Activated naive CD8-positive, alpha-beta T cell (primary cell): Measurements from ENCODE around the gene EFCAB10.
"Not testable (repeated sequence)": the region's sequence is repeated elsewhere in the genome, so short reads cannot be mapped to it uniquely, and the experiment has no call there.

ENCODE experiments used
- H3K27ac Mint-ChIP-seq: one replicate; pipeline ENCODE4 v1.8.0; 2021; ENCODE audit warnings: mixed read lengths
- H3K27me3 Mint-ChIP-seq: one replicate; pipeline ENCODE4 v1.8.0; 2021; ENCODE audit warnings: mixed read lengths
- H3K36me3 Mint-ChIP-seq: one replicate; pipeline ENCODE4 v1.8.0; 2021; ENCODE audit warnings: mixed read lengths
- H3K4me1 Mint-ChIP-seq: one replicate; pipeline ENCODE4 v1.8.0; 2021; ENCODE audit warnings: low read depth, mixed read lengths
- H3K4me3 Mint-ChIP-seq: one replicate; pipeline ENCODE4 v1.8.0; 2021; ENCODE audit warnings: mild to moderate bottlenecking, mixed read lengths
- H3K9me3 Mint-ChIP-seq: one replicate; pipeline ENCODE4 v1.8.0; 2021; ENCODE audit warnings: low read depth, mixed read lengths

The EFCAB10 gene

DNA sequence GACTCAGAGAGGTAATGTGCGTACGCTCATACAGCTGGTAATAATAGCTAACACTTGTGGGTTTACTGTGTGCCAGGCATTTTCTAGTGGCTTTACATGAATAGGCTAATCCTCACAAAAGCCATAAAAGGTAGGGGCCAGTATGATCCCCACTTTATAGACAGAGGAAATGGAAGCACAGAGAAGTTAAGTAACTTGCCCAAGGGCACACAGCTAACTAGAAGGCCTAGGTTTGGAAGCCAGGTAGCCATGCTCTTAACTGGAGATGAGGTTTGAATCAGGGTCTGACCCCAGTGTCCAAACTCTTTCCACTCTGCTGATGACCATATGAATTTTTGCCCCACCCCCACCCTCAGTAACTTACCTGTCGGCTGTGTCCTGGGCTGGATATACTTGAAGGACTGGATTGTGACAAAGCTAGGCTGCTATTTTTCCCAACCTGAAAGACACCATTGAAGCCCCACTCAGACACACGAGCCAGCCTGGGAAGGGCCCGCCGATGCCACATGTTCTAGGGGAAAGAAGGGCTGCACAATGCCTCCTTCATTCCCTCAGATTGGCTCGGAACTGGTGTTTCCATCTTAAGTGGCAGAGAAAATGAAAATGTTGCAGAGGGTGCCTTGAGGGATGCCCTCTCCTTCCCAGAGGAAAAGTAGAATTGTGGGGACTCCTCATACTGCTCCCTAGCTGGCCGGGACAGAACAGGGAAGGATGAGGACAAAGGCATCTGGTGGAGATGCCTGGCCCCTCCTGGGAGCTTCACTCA lies 29.1 kb upstream of the EFCAB10 start:
- H3K4me1 Mint-ChIP-seq = no peaks in the 10 kb centered on the region
- H3K9me3 Mint-ChIP-seq = no peaks in the 10 kb centered on the region
- no peak overlapping the region for H3K4me3 Mint-ChIP-seq
- no peak overlapping the region for H3K27ac Mint-ChIP-seq
- no peaks in the 10 kb centered on the region for H3K27me3 Mint-ChIP-seq
- H3K36me3 Mint-ChIP-seq = peaks cover 4% of the 10 kb centered on the region

GRCh38 chr7:105602325-105603305 lies 21.3 kb upstream of the EFCAB10 start:
- Mint-ChIP-seq H3K27ac (no peak overlapping the region), H3K36me3 (no peaks in the 10 kb centered on the region), H3K4me3 (no peak overlapping the region), H3K27me3 (peaks cover 9% of the 10 kb centered on the region), H3K9me3 (no peaks in the 10 kb centered on the region), H3K4me1 (no peaks in the 10 kb centered on the region)

- Mint-ChIP-seq H3K4me3 (no peak overlapping the region), H3K27me3 (peaks cover 11% of the 10 kb centered on the region), H3K9me3 (no peaks in the 10 kb centered on the region), H3K4me1 (no peaks in the 10 kb centered on the region), H3K36me3 (no peaks in the 10 kb centered on the region), H3K27ac (no peak overlapping the region)
Measured at GRCh38 chr7:105600720-105601550, 19.6 kb upstream of the EFCAB10 start.

DNA sequence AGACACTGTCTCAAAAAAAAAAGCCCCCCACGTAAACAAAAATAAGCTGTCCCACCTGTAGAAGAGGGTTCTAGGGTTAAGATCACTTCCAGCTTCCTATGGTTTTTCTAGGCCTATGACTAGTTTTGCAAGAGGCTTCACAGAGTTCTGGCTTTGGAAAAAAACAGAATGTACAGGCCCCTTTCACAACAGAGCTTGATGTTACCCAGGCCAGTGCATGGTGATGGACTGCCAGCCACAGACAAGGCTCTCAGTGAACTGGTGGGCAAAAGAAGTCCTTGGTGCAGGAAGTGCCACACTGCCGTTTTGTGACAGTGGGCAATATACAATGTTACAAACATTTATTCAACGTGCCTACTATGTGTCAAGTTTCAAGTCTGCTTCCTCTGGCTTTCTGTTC lies 18.3 kb upstream of the EFCAB10 start:
- H3K36me3 Mint-ChIP-seq = no peaks in the 10 kb centered on the region
- H3K4me1 Mint-ChIP-seq = no peaks in the 10 kb centered on the region
- H3K4me3 Mint-ChIP-seq = no peak overlapping the region
- no peaks in the 10 kb centered on the region for H3K9me3 Mint-ChIP-seq
- no peak overlapping the region for H3K27ac Mint-ChIP-seq
- peaks cover 11% of the 10 kb centered on the region for H3K27me3 Mint-ChIP-seq

DNA sequence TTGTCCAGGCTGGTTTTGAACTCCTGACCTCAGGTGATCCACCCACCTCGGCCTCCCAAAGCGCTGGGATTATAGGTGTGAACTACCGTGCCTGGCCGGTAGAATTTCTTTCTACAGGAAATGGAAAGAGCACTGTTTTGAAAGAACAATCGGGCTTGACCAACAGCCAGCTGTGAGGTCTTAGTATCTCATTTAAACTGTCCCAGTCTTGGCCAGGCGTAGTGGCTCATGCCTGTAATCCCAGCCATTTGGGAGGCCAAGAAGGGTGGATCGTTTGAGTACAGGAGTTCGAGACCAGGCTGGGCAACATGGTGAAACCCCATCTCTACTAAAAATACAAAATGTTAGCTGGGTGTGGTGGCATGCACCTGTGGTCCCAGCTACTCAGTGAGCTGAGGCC lies 17.8 kb upstream of the EFCAB10 start:
- not testable (repeated sequence) for H3K4me3 Mint-ChIP-seq, H3K9me3 Mint-ChIP-seq, H3K27ac Mint-ChIP-seq, H3K36me3 Mint-ChIP-seq, H3K4me1 Mint-ChIP-seq
- H3K27me3 Mint-ChIP-seq = peaks cover 11% of the 10 kb centered on the region

DNA sequence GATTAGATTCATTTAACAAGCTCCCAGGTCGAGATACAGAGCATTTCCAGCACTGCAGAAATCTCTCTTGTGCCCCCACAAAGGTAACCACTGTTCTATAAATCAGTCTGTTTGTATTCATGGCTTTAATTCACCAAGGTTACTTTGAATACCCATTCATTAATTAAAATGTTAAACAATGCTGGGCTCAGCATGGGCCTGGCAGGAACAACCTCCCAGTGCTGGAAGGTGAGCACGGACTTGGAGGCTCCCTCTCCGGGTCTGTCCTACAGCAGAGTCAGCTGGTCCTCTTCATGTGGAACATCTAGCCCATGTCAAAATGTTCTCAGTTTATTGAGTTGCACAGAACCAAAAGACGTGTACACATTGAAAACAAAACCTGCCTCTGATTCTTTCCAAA lies 15.6 kb upstream of the EFCAB10 start:
- Mint-ChIP-seq H3K36me3 (no peaks in the 10 kb centered on the region), H3K4me1 (no peaks in the 10 kb centered on the region), H3K4me3 (no peak overlapping the region), H3K9me3 (no peaks in the 10 kb centered on the region), H3K27me3 (peaks cover 11% of the 10 kb centered on the region), H3K27ac (no peak overlapping the region)

- no peak overlapping the region for H3K27ac Mint-ChIP-seq
- no peaks in the 10 kb centered on the region for H3K9me3 Mint-ChIP-seq
- H3K36me3 Mint-ChIP-seq = no peaks in the 10 kb centered on the region
- peaks cover 4% of the 10 kb centered on the region for H3K27me3 Mint-ChIP-seq
- H3K4me1 Mint-ChIP-seq = peaks cover 3% of the 10 kb centered on the region
- no peak overlapping the region for H3K4me3 Mint-ChIP-seq
Measured at GRCh38 chr7:105594034-105594433, 12.7 kb upstream of the EFCAB10 start.

GRCh38 chr7:105591522-105591921 lies 10.2 kb upstream of the EFCAB10 start:
- no peak overlapping the region for H3K4me3 Mint-ChIP-seq
- no peak overlapping the region for H3K27ac Mint-ChIP-seq
- H3K27me3 Mint-ChIP-seq = no peaks in the 10 kb centered on the region
- no peaks in the 10 kb centered on the region for H3K9me3 Mint-ChIP-seq
- H3K4me1 Mint-ChIP-seq = peaks cover 7% of the 10 kb centered on the region
- no peaks in the 10 kb centered on the region for H3K36me3 Mint-ChIP-seq

DNA sequence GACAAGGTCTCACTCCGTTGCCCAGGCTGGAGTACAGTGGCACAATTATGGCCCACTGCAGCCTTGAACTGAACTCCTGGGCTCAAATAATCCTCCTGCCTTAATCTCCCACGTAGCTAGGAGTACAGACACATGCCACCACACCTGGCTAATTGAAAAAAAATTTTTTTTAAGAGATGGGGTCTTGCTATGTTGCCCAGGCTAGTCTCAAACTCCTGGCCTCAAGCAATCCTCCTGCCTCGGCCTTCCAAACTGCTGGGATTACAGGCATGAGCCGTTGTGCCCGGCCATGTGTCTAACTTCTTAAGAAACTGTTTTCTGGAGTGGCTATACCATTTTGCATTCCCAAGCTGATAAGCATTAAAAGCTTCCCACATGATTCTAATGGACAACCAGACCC lies 9.5 kb upstream of the EFCAB10 start:
- peaks cover 7% of the 10 kb centered on the region for H3K4me1 Mint-ChIP-seq
- H3K27me3 Mint-ChIP-seq = no peaks in the 10 kb centered on the region
- no peaks in the 10 kb centered on the region for H3K9me3 Mint-ChIP-seq
- no peak overlapping the region for H3K4me3 Mint-ChIP-seq
- no peak overlapping the region for H3K27ac Mint-ChIP-seq
- no peaks in the 10 kb centered on the region for H3K36me3 Mint-ChIP-seq

- Mint-ChIP-seq H3K4me1 (peaks cover 7% of the 10 kb centered on the region), H3K27ac (no peak overlapping the region), H3K4me3 (no peak overlapping the region), H3K27me3 (no peaks in the 10 kb centered on the region), H3K9me3 (no peaks in the 10 kb centered on the region), H3K36me3 (no peaks in the 10 kb centered on the region)
Measured at GRCh38 chr7:105589356-105590077, 8.2 kb upstream of the EFCAB10 start.

- Mint-ChIP-seq H3K9me3 (no peaks in the 10 kb centered on the region), H3K4me3 (no peak overlapping the region), H3K27me3 (no peaks in the 10 kb centered on the region), H3K36me3 (no peaks in the 10 kb centered on the region), H3K4me1 (peaks cover 7% of the 10 kb centered on the region), H3K27ac (no peak overlapping the region)
Measured at GRCh38 chr7:105587909-105588635, 6.8 kb upstream of the EFCAB10 start.

DNA sequence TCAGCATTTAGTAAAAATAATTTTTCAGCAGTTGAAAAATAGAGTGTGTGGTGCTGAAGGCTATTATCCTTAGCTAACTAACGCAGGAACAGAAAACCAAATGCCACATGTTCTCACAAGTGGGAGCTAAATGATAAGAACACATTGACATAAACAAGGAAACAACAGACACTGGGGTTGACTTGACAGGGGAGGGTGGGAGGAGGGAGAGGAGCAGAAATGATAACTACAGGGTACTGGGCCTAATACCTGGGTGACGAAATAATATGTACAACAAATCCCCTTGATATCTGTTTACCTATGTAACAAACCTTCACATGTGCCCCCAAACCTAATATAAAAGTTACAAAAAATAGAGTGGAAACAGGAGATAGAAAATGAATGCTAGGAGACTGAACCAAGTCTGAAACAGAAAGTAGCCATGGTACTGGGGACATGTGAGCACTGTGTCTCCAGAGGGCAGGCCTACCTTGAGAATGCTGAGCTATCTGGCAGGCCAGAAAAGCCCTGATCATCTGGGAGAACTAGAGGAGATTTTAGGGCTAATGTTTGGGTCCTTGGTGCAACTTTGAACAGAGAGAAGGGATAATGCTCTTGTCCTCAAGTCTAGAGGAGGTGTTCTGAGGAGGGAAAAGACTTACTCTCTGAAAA lies 4.7 kb upstream of the EFCAB10 start:
- no peaks in the 10 kb centered on the region for H3K9me3 Mint-ChIP-seq
- H3K27me3 Mint-ChIP-seq = peaks cover 2% of the 10 kb centered on the region
- H3K4me3 Mint-ChIP-seq = no peak overlapping the region
- no peak overlapping the region for H3K27ac Mint-ChIP-seq
- peaks cover 3% of the 10 kb centered on the region for H3K36me3 Mint-ChIP-seq
- peaks cover 7% of the 10 kb centered on the region for H3K4me1 Mint-ChIP-seq

- Mint-ChIP-seq H3K4me3 (no peak overlapping the region), H3K9me3 (no peaks in the 10 kb centered on the region), H3K27me3 (peaks cover 3% of the 10 kb centered on the region), H3K4me1 (peaks cover 4% of the 10 kb centered on the region), H3K27ac (no peak overlapping the region), H3K36me3 (peaks cover 3% of the 10 kb centered on the region)
Measured at GRCh38 chr7:105584165-105584564, 2.9 kb upstream of the EFCAB10 start.
